H4 (cell line): ENCODE measurements around the gene GINS3. TPM values are rescaled to one million over a fixed set of nuclear protein-coding genes. Genes with fewer than 3 reads are reported as not detected.

Source experiments
- DNase-seq: peaks from one replicate; pipeline ENCODE4 v3.0.0-alpha.2; 2015; ENCODE audit warnings: low spot score
- total RNA-seq: library from RNA; depleted of rRNA; stranded (reverse); fragments of >200 nt; shearing (Covaris generic); gene quantifications from 2 replicates; pipeline ENCODE4 v1.2.3, GENCODE V29; 2014

Gene GINS3
- total RNA-seq, 1 experiment from 2014 or later: 33.9 TPM

GRCh38 chr16:58425245-58425644, 33.0 kb downstream of the GINS3 start:
- DNase-seq: no peak

- DNase-seq: no peak
Observed at GRCh38 chr16:58425756-58426494, 33.7 kb downstream of the GINS3 start.

GRCh38 chr16:58426966-58427365, 34.7 kb downstream of the GINS3 start:
- DNase-seq: no peak

- no peak for DNase-seq
Observed at GRCh38 chr16:58428621-58429542, 36.6 kb downstream of the GINS3 start.

- no peak for DNase-seq
Observed at GRCh38 chr16:58430718-58431117, 38.4 kb downstream of the GINS3 start.

- DNase-seq: no peak
Observed at GRCh38 chr16:58433569-58433951, 41.3 kb downstream of the GINS3 start.

- DNase-seq: no peak
Observed at GRCh38 chr16:58435779-58436178, 43.5 kb downstream of the GINS3 start.

GRCh38 chr16:58440131-58440530, 47.9 kb downstream of the GINS3 start:
- DNase-seq: no peak

GRCh38 chr16:58442547-58442946, 50.3 kb downstream of the GINS3 start:
- no peak for DNase-seq

GRCh38 chr16:58443783-58444182, 51.5 kb downstream of the GINS3 start:
- DNase-seq: no peak

- no peak for DNase-seq
Observed at GRCh38 chr16:58444265-58444664, 52.0 kb downstream of the GINS3 start.

- DNase-seq: no peak
Observed at GRCh38 chr16:58448890-58449289, 56.6 kb downstream of the GINS3 start.

GRCh38 chr16:58449306-58449705, 57.0 kb downstream of the GINS3 start:
- no peak for DNase-seq

- DNase-seq: no peak
Observed at GRCh38 chr16:58449768-58450167, 57.5 kb downstream of the GINS3 start.

GRCh38 chr16:58450590-58450989, 58.3 kb downstream of the GINS3 start:
- no peak for DNase-seq

- no peak for DNase-seq
Observed at GRCh38 chr16:58451265-58451689, 59.0 kb downstream of the GINS3 start.

- no peak for DNase-seq
Observed at GRCh38 chr16:58451945-58452401, 59.7 kb downstream of the GINS3 start.

GRCh38 chr16:58452640-58453039, 60.4 kb downstream of the GINS3 start:
- DNase-seq: no peak

GRCh38 chr16:58454178-58454577, 61.9 kb downstream of the GINS3 start:
- no peak for DNase-seq

GRCh38 chr16:58454856-58455255, 62.6 kb downstream of the GINS3 start:
- DNase-seq: no peak
